ENCODE measurements around the gene METTL25.
"Not testable (repeated sequence)": the region's sequence is repeated elsewhere in the genome, so short reads cannot be mapped to it uniquely, and the experiment has no call there.

METTL25 gene

GRCh38 chr12:82358200-82359114 is at the start of gene METTL25, which contains the start of gene CCDC59:
METTL25 (plus strand) TSS chr12:82358529; CDS start chr12:82358566, 37 bp downstream.
CCDC59 (minus strand) TSS chr12:82358387; CDS start chr12:82358376, 11 bp downstream.
- peak; percentile 97 for DNase-seq (ENCODE audit: low read depth)

GRCh38 chr12:82314406-82314892 is 43.9 kb upstream of the METTL25 start:
- no peak for DNase-seq (ENCODE audit: low read depth)

DNA sequence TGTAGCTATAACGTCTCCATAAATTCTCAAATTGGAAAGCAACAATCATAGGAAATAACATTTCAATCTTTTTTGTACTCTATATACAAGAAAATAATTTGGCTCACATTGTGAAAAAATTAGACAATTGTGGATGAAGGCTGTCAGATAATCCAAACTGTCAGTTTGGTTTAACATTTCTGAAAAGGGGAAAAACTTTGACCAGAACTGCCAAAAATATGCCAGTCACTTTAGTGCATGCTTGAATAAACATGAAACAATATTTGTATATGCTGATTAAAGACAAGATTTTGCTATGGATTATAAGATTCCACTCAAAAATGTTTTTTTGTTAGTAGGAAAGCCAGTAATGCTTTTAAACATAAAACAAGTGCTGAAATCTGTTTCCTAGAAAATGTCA is 39.1 kb upstream of the METTL25 start:
- no peak for DNase-seq (ENCODE audit: low read depth)

GRCh38 chr12:82325540-82326336 is 32.6 kb upstream of the METTL25 start:
- no peak for DNase-seq (ENCODE audit: low read depth)

DNA sequence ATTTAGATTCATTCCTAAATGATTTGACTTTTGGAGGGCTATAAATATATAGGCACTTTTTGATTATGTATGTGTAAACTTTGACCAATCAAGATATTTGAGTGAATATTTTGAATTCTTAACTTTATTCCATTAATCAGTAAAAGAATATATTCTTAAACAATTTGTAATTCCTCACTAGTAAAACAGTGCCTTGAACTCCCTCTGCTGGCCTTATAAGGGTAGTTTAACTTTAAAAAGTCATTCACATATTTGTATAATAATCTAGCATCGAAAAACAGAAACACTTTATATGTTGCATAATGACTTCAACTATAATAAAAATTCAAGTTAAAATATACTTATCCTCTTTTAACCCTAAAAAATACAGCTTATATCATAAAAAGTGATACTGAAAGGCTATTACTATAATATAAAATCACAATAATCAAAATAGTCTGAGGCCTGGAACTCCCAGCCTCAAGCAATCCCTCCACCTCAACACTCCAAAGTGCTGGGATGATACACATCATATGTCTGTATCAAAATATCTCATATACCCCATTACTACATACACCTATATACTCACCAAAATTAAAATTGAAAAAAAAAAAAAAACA is 31.3 kb upstream of the METTL25 start:
- DNase-seq (ENCODE audit: low read depth), result no peak

- DNase-seq (ENCODE audit: low read depth), result no peak
These were observed 30.5 kb upstream of the METTL25 start for GRCh38 chr12:82327861-82328260.

- DNase-seq (ENCODE audit: low read depth), result no peak
These were observed 28.8 kb upstream of the METTL25 start for GRCh38 chr12:82329508-82329907.

DNA sequence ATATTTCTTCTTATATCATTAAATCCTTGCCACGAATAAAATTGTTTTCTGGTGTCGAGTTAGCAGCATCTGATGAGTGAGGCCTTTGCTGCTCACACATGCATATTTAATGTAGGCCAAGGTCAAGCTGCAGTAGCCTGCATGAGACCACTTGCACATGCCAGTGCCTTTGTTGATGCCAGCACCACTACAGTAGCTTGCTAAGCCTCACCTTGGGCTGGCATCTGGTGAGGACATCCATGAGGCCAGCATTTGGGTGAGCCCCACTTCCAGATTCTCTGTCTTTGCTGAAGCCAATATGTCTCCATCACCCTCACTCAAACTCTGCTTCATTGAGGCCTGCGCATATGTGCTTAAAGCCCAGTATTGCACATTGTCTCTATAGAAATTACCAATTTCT is 8.2 kb upstream of the METTL25 start:
- DNase-seq (ENCODE audit: low read depth), result no peak

GRCh38 chr12:82351390-82351789 is 6.9 kb upstream of the METTL25 start:
- no peak for DNase-seq (ENCODE audit: low read depth)

- no peak for DNase-seq (ENCODE audit: low read depth)
These were observed 989 bp upstream of the METTL25 start for GRCh38 chr12:82357340-82357739.

GRCh38 chr12:82357845-82358199 is 507 bp upstream of the METTL25 start:
- DNase-seq (ENCODE audit: low read depth), result no peak

DNA sequence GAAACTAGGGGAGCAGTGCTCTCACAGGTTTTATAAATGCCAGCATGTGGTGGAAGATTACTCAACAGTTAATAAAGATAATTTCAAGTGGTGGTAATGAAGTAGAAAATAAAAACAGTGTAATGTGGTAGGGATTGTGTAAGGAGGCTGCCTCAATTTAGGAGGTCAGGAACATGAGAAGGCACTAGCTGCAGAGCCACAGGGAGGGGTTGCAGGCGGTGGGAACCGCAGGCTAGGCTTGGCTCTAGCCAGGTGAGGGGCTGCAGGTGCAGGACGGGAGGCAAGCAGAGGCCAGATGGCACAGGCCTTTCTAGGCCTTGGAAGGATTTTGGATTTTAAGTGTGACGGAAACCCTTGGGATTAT is 768 bp downstream of the METTL25 start:
- no peak for DNase-seq (ENCODE audit: low read depth)

GRCh38 chr12:82360834-82361233 is 2.5 kb downstream of the METTL25 start:
- not testable (repeated sequence) for DNase-seq (ENCODE audit: low read depth)

GRCh38 chr12:82361461-82361915 is 3.2 kb downstream of the METTL25 start:
- DNase-seq (ENCODE audit: low read depth), result no peak

DNA sequence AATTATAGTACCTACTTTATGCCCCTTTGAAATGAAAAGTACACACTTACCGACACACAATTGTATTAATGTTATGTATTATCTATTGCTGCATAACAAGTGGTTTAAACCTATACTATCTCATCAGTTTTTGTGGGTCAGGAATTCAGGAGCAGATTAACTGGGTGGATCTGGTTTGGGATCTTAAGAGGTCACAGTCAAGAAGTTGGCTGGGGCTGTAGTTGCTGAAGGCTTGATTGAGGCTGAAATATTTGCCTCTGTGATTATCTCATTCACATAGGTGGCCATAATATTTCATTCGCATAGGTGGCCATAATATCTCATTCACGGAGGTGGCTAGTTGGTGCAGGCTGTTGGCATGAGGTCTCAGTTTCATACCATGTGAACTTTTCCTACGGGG is 5.7 kb downstream of the METTL25 start:
- no peak for DNase-seq (ENCODE audit: low read depth)

DNA sequence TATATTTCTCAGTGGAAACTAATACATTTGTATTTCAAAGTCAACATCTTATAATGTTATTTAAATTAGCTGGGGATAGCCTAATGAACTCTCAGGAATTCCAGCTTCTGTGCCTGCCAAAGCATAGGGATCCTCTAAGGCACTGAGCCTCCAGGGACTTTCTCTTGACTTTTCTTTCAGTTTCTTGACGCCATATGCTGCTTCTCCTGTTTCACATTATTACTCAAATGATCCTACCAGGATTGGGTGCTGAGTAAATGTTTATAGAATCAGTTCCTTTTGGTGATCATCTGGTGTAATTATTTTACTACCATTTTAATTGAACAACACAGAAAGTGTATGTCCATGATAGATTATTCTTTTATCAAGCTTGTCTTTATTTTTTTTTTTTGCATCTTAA is 7.9 kb downstream of the METTL25 start:
- DNase-seq (ENCODE audit: low read depth), result no peak

DNA sequence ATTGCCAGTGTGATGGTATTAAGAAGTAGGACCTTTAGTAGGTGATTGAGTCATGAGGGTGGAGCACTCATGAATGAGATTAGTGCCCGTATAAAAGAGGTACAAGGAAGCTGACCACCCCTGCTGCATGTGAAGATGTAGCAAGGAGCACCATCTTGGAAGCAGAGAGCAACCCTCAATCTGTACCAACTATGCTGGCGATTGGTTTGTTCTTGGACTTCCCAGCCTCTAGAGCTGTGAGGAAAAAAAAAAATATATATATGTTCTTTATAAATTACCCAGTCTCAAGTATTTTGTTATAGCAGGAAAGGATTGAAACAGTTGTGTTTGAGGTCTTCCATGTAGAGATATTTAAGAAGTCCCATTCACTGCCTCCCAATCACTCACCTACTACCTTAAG is 16.9 kb downstream of the METTL25 start:
- no peak for DNase-seq (ENCODE audit: low read depth)

- no peak for DNase-seq (ENCODE audit: low read depth)
These were observed 20.7 kb downstream of the METTL25 start for GRCh38 chr12:82378997-82379396.

- DNase-seq (ENCODE audit: low read depth), result no peak
These were observed 25.7 kb downstream of the METTL25 start for GRCh38 chr12:82383930-82384552.

- no peak for DNase-seq (ENCODE audit: low read depth)
These were observed 40.5 kb downstream of the METTL25 start for GRCh38 chr12:82398879-82399278.

DNA sequence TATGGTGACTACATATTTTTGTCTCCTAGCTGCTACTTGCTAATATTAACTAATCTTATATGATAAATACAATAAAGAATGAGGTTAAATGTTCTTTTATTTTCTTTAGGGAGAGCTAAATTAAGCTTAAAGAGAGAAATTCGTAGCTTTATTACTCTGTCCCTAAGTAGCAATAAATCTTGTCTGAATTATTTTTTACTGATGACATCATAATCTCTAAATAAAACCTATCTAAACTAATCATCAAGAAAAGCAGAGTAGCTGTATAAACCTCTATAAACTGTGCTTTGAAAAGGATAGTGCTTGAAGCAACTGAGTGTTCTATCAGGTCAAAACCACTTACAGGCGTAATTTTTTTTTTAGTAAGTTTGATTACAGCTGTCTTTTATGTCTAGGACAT is 42.5 kb downstream of the METTL25 start:
- no peak for DNase-seq (ENCODE audit: low read depth)

GRCh38 chr12:82406651-82407050 is 48.3 kb downstream of the METTL25 start:
- no peak for DNase-seq (ENCODE audit: low read depth)
